GM23338 (cell line): Measurements from ENCODE around the gene FOXE3.

Experiments
- CTCF ChIP-seq, 2 experiments: fragments of 200-600 bp in 1 of 2; sonication (generic) in 1 of 2; conservative IDR thresholded peaks; 2 replicates each; pipeline versions ENCODE4 v1.5.1 to v1.6.1; 2016 to 2017; ENCODE audit warnings: antibody characterized with exemption in 2 of 2, low read depth in 2 of 2, mild to moderate bottlenecking in 2 of 2, moderate library complexity in 1 of 2
- EZH2phosphoT487 ChIP-seq: fragments of 200-600 bp; sonication (generic); IDR thresholded peaks from one replicate; pipeline ENCODE4 v1.8.1; 2018; ENCODE audit warnings: antibody characterized with exemption; ENCODE audit not compliant: unreplicated experiment
- POLR2AphosphoS5 ChIP-seq: IDR thresholded peaks from 2 replicates; pipeline ENCODE4 v1.6.1; 2016; ENCODE audit warnings: antibody characterized with exemption, low read depth
- REST ChIP-seq: IDR thresholded peaks from one replicate; pipeline ENCODE4 v1.6.1; 2018; ENCODE audit warnings: antibody characterized with exemption; ENCODE audit not compliant: unreplicated experiment

GRCh38 chr1:47385020-47385419 is 31.1 kb upstream of the FOXE3 start:
- no peak for TF ChIP-seq POLR2AphosphoS5
- no peak for TF ChIP-seq CTCF (conservative IDR thresholded peaks at IDR 0.05; ENCODE audit: low read depth in 2 of 2)
- no peak for TF ChIP-seq EZH2phosphoT487
- TF ChIP-seq REST, result no peak
